NAMALWA (cell line): ENCODE measurements around the gene HINT1.
A peak's percentile ranks its signal among the peaks of the same experiment; 100 is the strongest.

Source experiments
- DNase-seq: peaks from one replicate; pipeline ENCODE4 v3.0.0-alpha.2; 2015; ENCODE audit warnings: low spot score

HINT1 gene

GRCh38 chr5:131109540-131110255, 55.4 kb downstream of the HINT1 start:
- peak; percentile 68 for DNase-seq
